ENCODE measurements around the gene PATL1.
A peak's percentile ranks its signal among the peaks of the same experiment; 100 is the strongest.
"Not testable (repeated sequence)": the region's sequence is repeated elsewhere in the genome, so short reads cannot be mapped to it uniquely, and the experiment has no call there.

PATL1 gene

GRCh38 chr11:59671471-59671870 is 2.6 kb upstream of the PATL1 start:
- no peak for DNase-seq

DNA sequence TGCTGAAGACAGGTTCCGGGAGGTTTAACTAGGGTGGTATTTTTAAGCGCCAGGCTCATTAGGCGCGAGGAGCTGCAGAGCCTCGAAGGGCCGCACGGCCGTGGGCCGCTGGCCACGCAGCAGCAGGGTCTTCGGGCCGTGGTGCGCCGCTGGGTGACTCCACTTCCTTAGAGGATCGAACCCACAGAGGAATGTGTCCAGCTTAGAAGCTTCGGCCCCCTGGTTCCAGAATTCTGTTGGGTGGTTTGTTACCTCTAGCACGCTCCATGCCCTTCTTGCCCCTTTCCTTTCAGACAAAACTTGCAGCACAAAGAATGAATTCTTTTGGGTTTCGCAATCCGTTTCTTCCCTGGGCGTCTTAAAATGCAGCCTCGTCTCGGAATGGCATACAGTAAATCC is 773 bp upstream of the PATL1 start:
- DNase-seq = no peak

- DNase-seq = no peak
These were observed 468 bp downstream of the PATL1 start for GRCh38 chr11:59668188-59668949.

GRCh38 chr11:59667812-59668187 is 1.0 kb downstream of the PATL1 start:
- DNase-seq = no peak

- no peak for DNase-seq
These were observed 1.9 kb downstream of the PATL1 start for GRCh38 chr11:59666969-59667368.

- no peak for DNase-seq
These were observed 8.2 kb downstream of the PATL1 start for GRCh38 chr11:59660621-59661020.

- no peak for DNase-seq
These were observed 8.9 kb downstream of the PATL1 start for GRCh38 chr11:59659981-59660380.

- no peak for DNase-seq
These were observed 10.8 kb downstream of the PATL1 start for GRCh38 chr11:59658036-59658435.

DNA sequence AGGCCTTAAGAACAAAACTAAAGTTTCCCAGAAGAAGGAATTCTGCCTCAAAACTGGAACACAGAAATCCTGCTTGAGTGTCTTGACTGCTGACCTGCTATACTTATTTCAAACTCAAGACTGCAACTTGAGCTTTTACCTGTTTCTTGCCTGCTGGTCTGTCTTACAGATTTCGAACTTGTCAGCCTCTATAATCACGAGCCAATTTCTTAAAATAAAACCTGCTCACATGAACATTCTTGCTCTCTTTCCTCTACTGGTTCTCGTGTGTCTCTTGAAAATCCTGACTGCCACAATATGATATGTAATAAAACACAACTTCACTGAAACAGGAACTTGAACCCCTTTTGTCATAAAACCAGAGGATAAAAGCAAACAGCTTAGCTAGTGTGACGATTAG is 13.9 kb downstream of the PATL1 start:
- DNase-seq = no peak

DNA sequence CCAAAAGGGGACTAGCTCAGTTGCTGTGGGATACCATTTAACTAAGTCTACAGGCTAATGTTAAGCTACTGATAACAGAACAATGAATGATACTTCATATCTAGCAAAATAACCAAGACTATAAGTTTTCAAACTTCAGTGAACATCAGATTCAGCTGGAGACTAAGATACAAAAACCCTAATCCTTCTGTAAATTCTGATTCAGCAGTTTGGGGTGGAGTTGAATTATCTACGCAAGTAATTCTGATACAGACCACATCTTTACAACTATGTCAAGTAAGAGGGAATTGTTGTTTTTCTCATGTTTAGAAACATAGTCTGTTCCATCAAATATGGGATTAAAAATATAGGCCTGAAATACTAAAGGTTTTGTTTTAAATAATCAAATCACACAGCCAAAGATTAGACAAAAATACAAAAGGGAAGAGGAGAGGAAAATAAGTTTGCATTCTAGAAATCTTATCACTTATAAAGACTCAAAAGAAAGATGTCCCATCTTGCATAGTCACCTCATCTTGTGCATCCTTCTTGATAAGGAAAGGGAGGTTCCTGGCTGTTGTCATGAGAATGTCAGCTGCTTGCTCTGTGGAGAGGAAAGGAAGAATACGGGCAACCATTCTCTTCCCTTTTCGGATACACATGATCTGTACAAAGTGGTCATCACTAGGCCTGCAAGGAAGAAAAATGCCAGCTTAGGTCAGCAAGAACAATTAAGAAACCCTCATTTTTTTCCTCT is 21.4 kb downstream of the PATL1 start:
- no peak for DNase-seq

DNA sequence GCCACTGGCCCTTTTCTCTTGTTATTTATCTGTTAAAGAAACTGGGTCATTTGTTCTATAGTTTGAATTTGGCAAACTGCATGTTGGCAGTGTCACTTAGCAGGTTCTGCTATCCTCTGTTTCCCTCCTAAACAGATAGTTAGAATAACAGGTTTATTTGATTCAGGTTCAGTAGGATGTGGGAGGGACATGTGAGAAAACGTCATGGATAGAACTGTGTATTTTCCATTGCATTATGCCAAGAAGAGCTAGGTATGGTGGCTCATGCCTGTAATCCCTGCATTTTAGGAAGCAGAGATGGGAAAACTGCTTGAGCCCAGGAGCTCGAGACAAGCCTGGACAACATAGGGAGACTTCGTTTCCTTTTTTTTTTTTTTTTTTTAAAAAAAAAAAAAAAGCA is 24.3 kb downstream of the PATL1 start:
- DNase-seq = no peak

DNA sequence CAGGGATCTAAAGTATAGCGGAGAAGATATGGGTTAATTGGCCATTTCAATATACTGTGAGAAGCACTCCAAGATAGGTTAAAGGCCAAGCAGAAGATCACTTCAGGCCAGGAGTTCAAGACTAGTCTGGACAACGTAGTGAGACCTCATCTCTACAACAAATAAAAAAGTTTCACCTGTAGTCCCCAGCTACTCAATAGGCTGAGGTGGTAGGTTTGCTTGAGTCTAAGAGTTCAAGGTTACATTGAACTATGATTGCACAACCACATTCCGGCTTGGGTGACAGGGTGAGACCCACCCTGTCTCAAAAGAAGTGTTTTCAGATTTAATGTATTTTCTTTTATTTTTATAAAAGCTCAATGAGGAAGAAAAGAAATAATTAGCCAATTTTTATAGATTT is 25.4 kb downstream of the PATL1 start:
- DNase-seq = no peak

GRCh38 chr11:59641156-59641555 is 27.7 kb downstream of the PATL1 start:
- DNase-seq = no peak

DNA sequence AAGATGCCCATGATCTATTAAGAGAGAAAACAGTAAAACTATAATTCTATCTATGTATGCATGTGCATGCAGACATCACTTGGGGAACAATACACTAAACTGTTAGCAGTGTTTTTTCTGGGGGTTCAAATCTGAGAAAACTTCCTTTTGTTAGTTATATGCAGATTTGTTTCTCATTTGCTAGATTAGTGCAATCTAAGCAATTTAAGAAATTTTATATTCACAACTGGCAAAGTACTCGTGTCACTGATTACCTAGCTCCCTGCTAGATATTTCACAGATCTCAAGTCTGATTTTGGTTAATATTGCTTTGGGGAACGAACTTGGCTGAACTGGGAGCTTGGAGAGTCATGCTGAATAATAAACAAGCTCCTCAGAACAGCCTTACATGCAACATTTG is 38.3 kb downstream of the PATL1 start:
- DNase-seq = no peak

DNA sequence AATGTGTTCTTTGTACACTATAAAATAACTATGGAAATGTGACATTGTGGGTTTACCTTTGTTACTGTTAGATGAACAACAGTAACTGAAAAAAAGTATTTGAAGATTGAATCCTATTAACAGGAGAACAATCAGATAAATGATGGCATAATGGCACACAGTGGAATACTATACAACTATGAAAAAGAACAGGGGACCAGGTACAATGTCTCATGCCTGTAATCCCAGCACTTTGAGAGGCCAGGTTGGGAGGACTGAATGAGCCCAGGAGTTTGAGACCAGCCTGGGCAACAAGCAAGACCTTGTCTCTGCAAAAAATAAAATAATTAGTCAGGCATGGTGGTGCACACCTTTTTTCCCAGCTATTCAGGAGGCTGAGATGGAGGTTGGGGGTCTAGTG is 38.8 kb downstream of the PATL1 start:
- DNase-seq = no peak

GRCh38 chr11:59626969-59627368 is 41.9 kb downstream of the PATL1 start:
- not testable (repeated sequence) for DNase-seq

DNA sequence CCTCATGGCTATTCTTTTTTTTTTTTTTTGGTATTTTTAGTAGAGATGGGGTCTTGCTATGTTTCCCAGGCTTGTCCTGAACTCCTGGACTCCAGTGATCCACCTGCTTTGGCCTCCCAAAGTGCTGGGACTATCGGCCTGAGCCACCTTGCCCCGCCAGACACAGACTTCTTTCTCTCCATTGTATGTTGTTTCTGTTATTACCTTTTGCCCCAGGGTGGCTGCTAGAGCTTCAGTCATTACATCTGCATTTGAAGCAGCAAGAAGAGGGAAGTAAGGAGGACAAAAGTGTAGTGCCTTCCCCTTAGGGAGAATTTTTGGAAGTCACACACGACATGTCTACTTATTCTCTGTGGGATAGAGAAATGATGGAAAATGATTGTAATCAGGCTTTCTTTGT is 43.1 kb downstream of the PATL1 start:
- no peak for DNase-seq

DNA sequence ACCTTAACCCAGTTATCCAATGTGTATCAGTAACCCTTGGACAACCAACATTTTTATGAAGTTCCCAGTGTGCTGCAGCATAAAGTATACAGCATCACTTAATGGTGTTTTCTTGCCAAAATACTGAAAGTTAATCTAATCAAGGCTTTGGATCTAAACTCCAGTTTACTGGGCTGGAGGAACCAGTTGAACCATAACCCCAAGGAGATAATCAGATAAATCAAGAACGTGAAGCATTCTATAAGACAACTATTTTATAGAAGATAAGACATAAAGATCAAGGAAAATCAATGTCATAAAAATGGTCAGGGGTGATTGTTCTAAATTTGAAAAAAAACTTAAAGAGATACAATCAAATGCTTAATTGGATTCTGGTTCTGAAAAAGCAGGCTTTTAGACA is 51.0 kb downstream of the PATL1 start:
- no peak for DNase-seq

DNA sequence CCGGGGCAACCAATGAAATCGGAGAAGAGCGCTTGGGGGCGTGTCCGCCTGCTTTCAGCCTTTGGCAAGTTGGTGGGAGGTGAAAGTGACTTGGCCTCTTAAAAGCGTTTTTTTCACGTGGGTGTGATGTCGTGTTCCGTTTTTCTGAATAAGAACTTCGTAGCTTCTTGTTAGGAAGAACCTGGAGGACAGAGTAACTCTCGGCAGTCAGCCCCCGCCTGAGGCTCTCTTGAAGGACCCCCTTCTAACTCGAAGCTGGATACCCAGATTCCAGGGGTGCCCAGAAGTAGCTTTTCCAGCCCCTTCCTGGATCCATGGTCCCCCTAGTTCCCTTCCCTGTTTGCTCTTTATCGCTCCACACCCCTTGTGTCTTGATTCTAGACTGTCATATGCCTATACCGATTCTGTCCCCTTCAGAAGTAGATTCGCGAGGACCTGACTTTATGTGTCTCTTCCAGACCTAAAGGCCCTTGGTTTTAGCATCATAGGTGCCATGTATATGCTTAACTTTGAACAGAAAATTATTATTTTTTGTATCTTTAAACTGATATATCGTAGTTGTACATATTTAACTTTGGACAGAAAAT is 52.3 kb downstream of the PATL1 start:
- peak; percentile 98 for DNase-seq

DNA sequence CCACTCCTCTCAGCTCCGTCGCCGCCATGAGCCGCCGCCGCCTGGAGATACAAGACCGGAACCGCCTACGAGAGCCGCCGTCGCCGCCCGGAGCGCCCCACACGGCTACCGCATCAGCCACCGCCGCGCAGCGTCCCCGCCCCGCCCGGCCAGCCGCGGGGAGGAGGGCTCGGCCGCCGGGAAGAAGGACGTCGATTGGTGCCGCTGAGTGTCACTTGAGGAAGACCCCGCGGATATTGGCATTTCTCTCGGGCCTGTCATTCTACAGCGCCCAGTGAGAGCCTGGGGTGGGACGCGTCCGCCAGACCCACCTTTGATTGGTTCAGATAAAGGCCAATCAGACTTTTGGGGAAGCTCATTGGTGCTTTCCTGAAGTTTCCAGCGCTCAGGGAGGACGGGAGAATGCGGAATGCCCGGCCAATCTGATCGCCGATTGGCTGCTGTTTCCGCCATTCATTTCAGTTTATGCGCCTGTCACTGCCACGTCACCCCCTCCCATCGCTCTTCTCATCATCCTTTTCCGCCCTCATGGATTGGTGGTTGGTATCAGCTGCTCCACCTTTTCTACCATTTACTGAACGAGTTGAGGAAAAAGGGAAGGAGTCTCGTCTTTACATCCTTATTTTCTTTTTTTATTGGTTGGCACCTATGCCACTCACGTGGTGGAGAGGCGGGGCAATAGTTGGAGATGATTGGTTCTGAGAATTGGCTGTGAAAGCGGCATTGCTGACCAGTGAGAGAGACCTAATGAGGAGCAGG is 53.0 kb downstream of the PATL1 start, which contains the start of gene OSBP:
Gene OSBP, minus strand, starts transcription at position 138 of the 759 bp plus-strand sequence. Its CDS starts 110 bp downstream, at position 28.
- peak; percentile 98 for DNase-seq

GRCh38 chr11:59615120-59615636 is 53.7 kb downstream of the PATL1 start:
- DNase-seq = peak; percentile 75

DNA sequence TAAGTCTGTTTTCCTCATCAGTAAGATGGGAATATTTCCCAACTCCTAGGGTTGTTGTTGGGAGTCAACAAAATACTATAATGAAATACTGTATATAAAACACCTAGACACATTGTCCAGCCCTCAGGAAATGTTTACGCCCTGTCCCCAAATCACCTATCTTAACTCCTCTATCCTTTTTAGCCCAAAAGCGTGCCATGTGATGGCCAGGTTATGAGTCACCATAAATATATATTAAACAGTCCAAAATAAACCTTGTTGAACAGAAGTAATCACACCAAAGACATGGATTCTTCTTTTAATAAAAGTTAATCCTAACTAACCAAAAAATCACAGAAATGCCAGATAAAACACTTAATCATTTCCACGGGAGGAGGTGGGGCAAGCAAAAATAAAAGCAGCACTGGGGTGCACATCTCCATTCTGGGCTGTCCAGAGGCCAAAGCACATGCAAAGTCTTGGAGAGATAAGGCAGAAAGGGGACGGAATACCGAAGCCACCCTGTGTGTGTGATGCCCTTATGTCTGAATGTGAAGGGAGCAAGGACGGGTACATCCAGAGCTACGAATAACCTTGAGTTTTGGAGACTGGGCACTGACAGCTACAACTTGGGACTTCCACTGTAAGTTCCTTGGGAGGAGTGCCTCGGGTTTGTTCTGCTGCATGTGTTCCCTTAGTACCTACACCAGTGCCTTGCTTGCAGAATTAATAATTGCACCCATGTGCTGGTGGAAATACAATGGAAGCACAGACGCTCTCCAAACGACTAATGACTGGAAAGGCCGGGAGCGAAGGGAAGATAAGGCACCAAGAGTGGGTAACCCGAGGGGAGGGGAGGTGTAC is 54.3 kb downstream of the PATL1 start:
- no peak for DNase-seq

Measured in CD4-positive, alpha-beta T cell treated with Interleukin-6 for 4 hours (primary cell).